ENCODE measurements around the gene LDLRAD3. TPM values are rescaled to one million over a fixed set of nuclear protein-coding genes. Genes with fewer than 3 reads are reported as not detected.

LDLRAD3 gene
- total RNA-seq, 4 donors from 2014 or later, result 19.4 to 49.5 (median 31.0) TPM

DNA sequence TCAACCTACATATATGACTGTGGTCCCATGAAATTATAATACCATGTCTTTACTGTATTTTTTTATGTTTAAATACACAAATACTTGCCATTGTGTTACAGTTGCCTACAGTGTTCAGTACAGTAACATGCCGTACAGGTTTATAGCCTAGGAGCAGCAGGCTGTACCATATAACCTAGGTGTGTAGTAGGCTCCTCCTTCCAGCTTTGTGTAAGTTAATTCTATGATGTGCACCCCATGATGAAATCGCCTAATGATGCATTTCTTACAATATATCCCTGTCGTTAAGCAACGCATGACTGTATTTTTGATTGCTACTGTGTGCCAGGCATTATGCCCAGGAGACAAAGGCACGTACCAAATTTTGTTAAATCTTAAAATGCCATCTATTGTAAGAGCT, 163.7 kb downstream of the LDLRAD3 start:
- no peak for DNase-seq (ENCODE audit: low spot score in 2 of 2)
- TF ChIP-seq EP300 (IDR thresholded peaks at IDR 0.05) (no peak), POLR2A (IDR thresholded peaks at IDR 0.05) (no peak)
- TF ChIP-seq, protein P1, sequence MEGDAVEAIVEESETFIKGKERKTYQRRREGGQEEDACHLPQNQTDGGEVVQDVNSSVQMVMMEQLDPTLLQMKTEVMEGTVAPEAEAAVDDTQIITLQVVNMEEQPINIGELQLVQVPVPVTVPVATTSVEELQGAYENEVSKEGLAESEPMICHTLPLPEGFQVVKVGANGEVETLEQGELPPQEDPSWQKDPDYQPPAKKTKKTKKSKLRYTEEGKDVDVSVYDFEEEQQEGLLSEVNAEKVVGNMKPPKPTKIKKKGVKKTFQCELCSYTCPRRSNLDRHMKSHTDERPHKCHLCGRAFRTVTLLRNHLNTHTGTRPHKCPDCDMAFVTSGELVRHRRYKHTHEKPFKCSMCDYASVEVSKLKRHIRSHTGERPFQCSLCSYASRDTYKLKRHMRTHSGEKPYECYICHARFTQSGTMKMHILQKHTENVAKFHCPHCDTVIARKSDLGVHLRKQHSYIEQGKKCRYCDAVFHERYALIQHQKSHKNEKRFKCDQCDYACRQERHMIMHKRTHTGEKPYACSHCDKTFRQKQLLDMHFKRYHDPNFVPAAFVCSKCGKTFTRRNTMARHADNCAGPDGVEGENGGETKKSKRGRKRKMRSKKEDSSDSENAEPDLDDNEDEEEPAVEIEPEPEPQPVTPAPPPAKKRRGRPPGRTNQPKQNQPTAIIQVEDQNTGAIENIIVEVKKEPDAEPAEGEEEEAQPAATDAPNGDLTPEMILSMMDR (IDR thresholded peaks at IDR 0.05), result no peak
- WGBS, 2 donors, result 94 to 95% methylated on average over 5 of the region's 5 CpGs

DNA sequence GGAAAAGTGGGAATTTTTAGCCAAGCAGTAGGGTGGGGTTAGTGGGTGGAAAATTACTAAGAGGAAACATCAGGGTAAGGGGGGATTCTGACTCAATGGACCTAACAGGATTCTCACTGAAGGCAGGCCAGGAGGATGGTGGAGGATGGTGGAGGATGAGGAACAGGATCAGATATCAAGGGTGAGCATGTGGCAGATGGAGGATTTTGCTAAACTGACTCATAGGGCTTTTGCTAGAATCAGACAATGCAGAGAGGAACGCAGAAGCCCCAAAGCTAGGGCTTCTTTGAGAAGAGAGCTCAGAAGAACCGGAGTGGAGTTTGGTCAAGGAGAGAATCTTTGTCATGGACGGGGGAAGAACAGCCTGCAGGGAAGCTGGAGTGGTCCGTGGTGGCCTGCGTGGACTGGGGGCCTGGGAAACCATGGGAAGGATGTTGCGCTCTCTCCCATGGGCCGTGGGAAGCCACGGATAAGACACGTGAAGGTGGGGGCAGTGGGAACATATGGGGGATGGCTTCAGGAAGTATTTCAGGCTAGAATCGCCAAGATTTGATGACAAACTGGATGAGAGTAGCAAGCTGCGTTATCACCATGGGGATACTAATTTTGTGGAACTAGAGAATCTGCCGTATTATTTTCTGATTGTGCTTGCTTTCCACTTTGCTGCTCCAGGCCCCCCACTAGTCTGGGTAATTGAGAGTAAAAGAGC, 165.2 kb downstream of the LDLRAD3 start:
- Histone ChIP-seq H3K9me3 (peaks cover 0 to 17% (median 2%) of the 10 kb centered on the region in 4 donors), H3K36me3 (peaks cover 0 to 52% (median 0%) of the 10 kb centered on the region in 3 donors), H3K4me3 (no peak overlapping the region), H3K27me3 (no peaks in the 10 kb centered on the region), H3K4me1 (no peaks in the 10 kb centered on the region), H3K27ac (no peak overlapping the region)
- DNase-seq (ENCODE audit: low spot score in 2 of 2), result no peak
- WGBS, 2 donors, result 75 to 83% methylated on average over 12 of the region's 12 CpGs
- TF ChIP-seq, protein P1 (IDR thresholded peaks at IDR 0.05), result no peak
- TF ChIP-seq POLR2A (IDR thresholded peaks at IDR 0.05) (no peak), EP300 (IDR thresholded peaks at IDR 0.05) (no peak)

More for the DNA sequence above, 163.7 kb downstream of the LDLRAD3 start:
- Histone ChIP-seq H3K4me1 (no peaks in the 10 kb centered on the region), H3K9me3 (peaks cover 0 to 2% (median 0%) of the 10 kb centered on the region in 4 donors), H3K4me3 (no peak overlapping the region), H3K27ac (no peak overlapping the region), H3K27me3 (no peaks in the 10 kb centered on the region), H3K36me3 (peaks cover 0 to 46% (median 0%) of the 10 kb centered on the region in 3 donors)

DNA sequence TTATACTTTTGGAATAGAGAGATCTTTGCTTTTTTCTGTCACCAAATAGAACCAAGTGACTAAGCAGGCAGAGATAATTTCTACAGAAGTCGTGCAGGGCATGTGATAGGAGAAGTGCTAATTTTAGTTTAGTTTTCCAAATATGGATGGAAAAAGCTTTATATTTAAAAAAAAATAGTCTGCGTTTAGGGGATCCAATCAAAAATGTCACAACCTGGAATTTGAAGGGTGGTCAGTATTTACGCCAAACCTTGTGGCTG, 165.7 kb downstream of the LDLRAD3 start:
- 83 to 85% methylated on average over 3 of the region's 3 CpGs for WGBS, 2 donors
- H3K27me3 ChIP-seq, result no peaks in the 10 kb centered on the region
- no peak overlapping the region for H3K27ac ChIP-seq
- no peaks in the 10 kb centered on the region for H3K4me1 ChIP-seq
- TF ChIP-seq POLR2A (IDR thresholded peaks at IDR 0.05), result no peak
- no peak for TF ChIP-seq EP300 (IDR thresholded peaks at IDR 0.05)
- TF ChIP-seq, protein P1 (IDR thresholded peaks at IDR 0.05), result no peak
- H3K4me3 ChIP-seq, result no peak overlapping the region
- peaks cover 0 to 56% (median 0%) of the 10 kb centered on the region in 3 donors for H3K36me3 ChIP-seq
- DNase-seq (ENCODE audit: low spot score in 2 of 2), result no peak
- H3K9me3 ChIP-seq, result peaks cover 0 to 22% (median 2%) of the 10 kb centered on the region in 4 donors

DNA sequence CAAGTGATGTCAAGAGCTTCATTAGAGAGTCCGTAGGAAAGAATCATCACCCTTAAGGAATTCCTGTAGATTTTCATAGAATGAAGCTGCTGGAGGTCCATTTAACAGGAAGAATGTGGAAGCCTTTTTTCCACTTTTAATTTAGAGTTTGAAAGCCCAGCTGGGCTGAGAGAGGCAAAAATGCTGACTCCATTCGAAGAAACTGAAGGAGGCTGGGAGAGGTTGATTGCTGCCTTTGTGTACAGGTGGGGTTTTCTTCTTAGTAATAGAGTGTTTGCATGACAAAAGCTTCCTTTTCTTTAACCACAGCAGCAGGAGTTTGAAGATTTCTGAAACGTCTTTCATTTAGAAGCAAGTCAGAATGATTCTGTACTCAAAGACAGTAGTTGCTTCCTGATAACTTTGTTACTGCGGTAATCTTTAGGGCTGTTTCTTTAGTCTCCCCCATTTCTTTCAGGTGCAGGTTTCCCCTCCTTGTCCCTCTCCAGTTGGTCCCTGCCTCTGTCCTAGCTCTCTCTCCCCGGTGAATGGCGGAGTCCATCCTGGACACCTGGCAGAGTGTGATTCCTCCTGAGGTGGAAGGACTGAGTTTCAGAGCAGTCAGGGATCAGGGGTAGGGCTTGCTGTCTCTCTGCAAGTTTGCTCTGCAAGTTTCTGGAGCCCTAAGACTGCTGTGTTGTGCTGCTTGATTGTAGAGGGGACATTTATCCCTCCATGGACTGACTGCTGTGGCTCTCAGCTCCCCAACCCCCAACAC, 166.2 kb downstream of the LDLRAD3 start:
- Histone ChIP-seq H3K27ac (no peak overlapping the region), H3K4me3 (no peak overlapping the region), H3K4me1 (no peaks in the 10 kb centered on the region), H3K27me3 (no peaks in the 10 kb centered on the region), H3K36me3 (peaks cover 0 to 61% (median 0%) of the 10 kb centered on the region in 3 donors), H3K9me3 (peaks cover 0 to 23% (median 2%) of the 10 kb centered on the region in 4 donors)
- TF ChIP-seq, protein P1 (IDR thresholded peaks at IDR 0.05), result no peak
- WGBS, 2 donors, result 65 to 69% methylated on average over 6 of the region's 6 CpGs
- DNase-seq (ENCODE audit: low spot score in 2 of 2), result no peak
